Endodermal cell (in vitro differentiated cells): ENCODE measurements around the gene C7orf25. TPM values are rescaled to one million over a fixed set of nuclear protein-coding genes. Genes with fewer than 3 reads are reported as not detected.
A peak's percentile ranks its signal among the peaks of the same experiment; 100 is the strongest.

ENCODE experiments used
- DNase-seq: peaks from one replicate; pipeline ENCODE4 v3.0.0-alpha.2; 2017
- H3K27ac ChIP-seq: 2 replicates; pipeline ENCODE4 v1.5.1; 2013; ENCODE audit warnings: mild to moderate bottlenecking, low read depth, low read length, moderate library complexity
- H3K27me3 ChIP-seq: 2 replicates; pipeline ENCODE4 v1.6.1; 2013; ENCODE audit warnings: mild to moderate bottlenecking, low read length, moderate library complexity; ENCODE audit not compliant: insufficient read depth, control insufficient read depth, poor library complexity, severe bottlenecking
- H3K36me3 ChIP-seq: 2 replicates; pipeline ENCODE4 v1.7.0; 2013; ENCODE audit warnings: mild to moderate bottlenecking, low read length, moderate library complexity; ENCODE audit not compliant: control insufficient read depth, insufficient read depth
- H3K4me1 ChIP-seq: one replicate; pipeline ENCODE4 v1.7.0; 2013; ENCODE audit warnings: low read length; ENCODE audit not compliant: control insufficient read depth, insufficient read depth
- H3K4me3 ChIP-seq: 2 replicates; pipeline ENCODE4 v1.5.1; 2013; ENCODE audit warnings: mild to moderate bottlenecking, low read length, moderate library complexity
- H3K9ac ChIP-seq: 2 replicates; pipeline ENCODE4 v1.6.1; 2013; ENCODE audit warnings: mild to moderate bottlenecking, low read length, moderate library complexity; ENCODE audit not compliant: poor library complexity, severe bottlenecking; ENCODE audit errors: extremely low read depth
- H3K9me3 ChIP-seq: 2 replicates; pipeline ENCODE4 v1.6.1; 2013; ENCODE audit warnings: mild to moderate bottlenecking, low read length, moderate library complexity; ENCODE audit not compliant: control insufficient read depth
- H3K27ac Mint-ChIP-seq: 2 replicates; pipeline ENCODE4 v1.8.0; 2020; ENCODE audit warnings: mixed read lengths
- H3K27me3 Mint-ChIP-seq: 2 replicates; pipeline ENCODE4 v1.8.0; 2021; ENCODE audit warnings: mild to moderate bottlenecking, mixed read lengths; ENCODE audit not compliant: insufficient read depth
- H3K36me3 Mint-ChIP-seq: 2 replicates; pipeline ENCODE4 v1.8.0; 2020; ENCODE audit warnings: low read depth, mixed read lengths
- H3K4me1 Mint-ChIP-seq: 2 replicates; pipeline ENCODE4 v1.8.0; 2020; ENCODE audit warnings: mixed read lengths
- H3K4me3 Mint-ChIP-seq: 2 replicates; pipeline ENCODE4 v1.8.0; 2020; ENCODE audit warnings: mild to moderate bottlenecking, moderate library complexity, mixed read lengths
- H3K9me3 Mint-ChIP-seq: 2 replicates; pipeline ENCODE4 v1.8.0; 2020; ENCODE audit warnings: mild to moderate bottlenecking, mixed read lengths
- WGBS, 2 experiments: methylation state at CpG; one replicate each; pipeline versions ENCODE4 v1.1.5 to v1.1.7; 2013; ENCODE audit warnings: missing lambda C conversion rate in 2 of 2, mixed read lengths in 1 of 2; ENCODE audit not compliant: insufficient coverage in 1 of 2, insufficient read length in 1 of 2; 5-methylcytosine and 5-hydroxymethylcytosine counted together
- total RNA-seq, 2 donors: library from RNA; stranded (reverse); fragmentation: NEBNext Ultra II Directional in 1 of 2; extraction: Animal tissue kit (Norgen Biotek cat#: 25700) in 1 of 2; gene quantifications; 2 replicates in 1 of 2; 3 replicates in 1 of 2; pipeline ENCODE4 v1.2.1, GENCODE V29; 2021
- TF ChIP-seq, protein P1 (sequence below): fragments of 200-600 bp; sonication (generic); conservative IDR thresholded peaks from 2 replicates; pipeline ENCODE4 v1.5.0; 2021; ENCODE audit warnings: antibody characterized with exemption, mild to moderate bottlenecking

The C7orf25 gene
- total RNA-seq, 2 donors from 2014 or later: 3.2 to 4.8 TPM

GRCh38 chr7:42946627-42946950 lies 34.7 kb upstream of the C7orf25 start:
- Mint-ChIP-seq H3K27ac (no peak overlapping the region), H3K4me3 (no peak overlapping the region), H3K27me3 (no peaks in the 10 kb centered on the region), H3K4me1 (peaks cover 20% of the 10 kb centered on the region), H3K9me3 (peaks cover 18% of the 10 kb centered on the region), H3K36me3 (peaks cover 3% of the 10 kb centered on the region)
- peaks cover 4% of the 10 kb centered on the region for H3K36me3 ChIP-seq
- H3K9ac ChIP-seq: no peak overlapping the region
- no peak overlapping the region for H3K4me3 ChIP-seq
- TF ChIP-seq, protein P1, sequence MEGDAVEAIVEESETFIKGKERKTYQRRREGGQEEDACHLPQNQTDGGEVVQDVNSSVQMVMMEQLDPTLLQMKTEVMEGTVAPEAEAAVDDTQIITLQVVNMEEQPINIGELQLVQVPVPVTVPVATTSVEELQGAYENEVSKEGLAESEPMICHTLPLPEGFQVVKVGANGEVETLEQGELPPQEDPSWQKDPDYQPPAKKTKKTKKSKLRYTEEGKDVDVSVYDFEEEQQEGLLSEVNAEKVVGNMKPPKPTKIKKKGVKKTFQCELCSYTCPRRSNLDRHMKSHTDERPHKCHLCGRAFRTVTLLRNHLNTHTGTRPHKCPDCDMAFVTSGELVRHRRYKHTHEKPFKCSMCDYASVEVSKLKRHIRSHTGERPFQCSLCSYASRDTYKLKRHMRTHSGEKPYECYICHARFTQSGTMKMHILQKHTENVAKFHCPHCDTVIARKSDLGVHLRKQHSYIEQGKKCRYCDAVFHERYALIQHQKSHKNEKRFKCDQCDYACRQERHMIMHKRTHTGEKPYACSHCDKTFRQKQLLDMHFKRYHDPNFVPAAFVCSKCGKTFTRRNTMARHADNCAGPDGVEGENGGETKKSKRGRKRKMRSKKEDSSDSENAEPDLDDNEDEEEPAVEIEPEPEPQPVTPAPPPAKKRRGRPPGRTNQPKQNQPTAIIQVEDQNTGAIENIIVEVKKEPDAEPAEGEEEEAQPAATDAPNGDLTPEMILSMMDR: no peak
- 97 to 100% methylated on average over 2 of the region's 2 CpGs for WGBS, 2 experiments
- H3K27ac ChIP-seq: no peak overlapping the region
- no peak for DNase-seq
- peaks cover 30% of the 10 kb centered on the region for H3K9me3 ChIP-seq
- no peaks in the 10 kb centered on the region for H3K27me3 ChIP-seq
- H3K4me1 ChIP-seq: no peaks in the 10 kb centered on the region

DNA sequence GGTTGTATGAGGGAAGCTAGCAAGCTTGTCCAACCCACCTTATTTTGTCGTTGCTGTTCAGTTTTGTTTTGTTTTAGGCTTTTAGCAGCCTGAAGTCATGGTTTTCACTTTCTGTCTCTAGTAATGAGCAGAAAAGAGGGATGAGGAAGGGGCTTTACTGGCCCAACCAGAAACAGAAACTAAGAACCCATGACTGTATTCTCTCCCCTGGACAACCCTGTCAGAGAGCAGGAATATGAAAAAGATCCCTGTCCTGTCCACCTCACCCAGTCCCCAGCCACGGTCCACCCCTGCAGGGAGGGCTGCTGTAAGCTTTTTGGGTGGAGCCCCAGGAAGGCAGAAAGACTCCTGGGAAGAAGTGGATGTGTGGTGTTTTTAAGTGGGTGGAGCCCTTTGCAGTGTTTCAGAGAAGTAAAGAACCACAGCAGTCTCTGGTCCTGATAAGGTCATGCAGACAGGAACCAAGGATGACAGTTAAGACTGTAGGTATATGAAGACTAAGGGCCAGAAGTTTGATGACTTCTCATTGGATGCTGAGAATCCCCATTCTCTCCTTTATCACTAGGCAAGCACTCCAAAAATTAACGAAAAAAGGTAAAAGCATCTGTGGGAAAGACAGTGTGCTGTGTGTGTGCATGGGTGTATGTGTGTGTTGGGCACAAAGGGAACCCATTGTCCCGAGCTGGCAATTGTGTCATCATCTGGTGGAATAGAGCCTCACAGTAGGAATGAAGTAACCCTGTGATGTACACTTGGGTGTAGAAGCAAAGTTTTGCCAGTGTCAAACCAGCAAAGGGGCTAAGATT lies 34.2 kb upstream of the C7orf25 start:
- 79 to 100% methylated on average over 1 to 4 of the region's 4 CpGs for whole genome bisulfite sequencing, 2 experiments
- Mint-ChIP-seq H3K27me3 (no peaks in the 10 kb centered on the region), H3K4me1 (peaks cover 25% of the 10 kb centered on the region), H3K27ac (peak overlapping the region; percentile 74), H3K4me3 (no peak overlapping the region), H3K9me3 (peaks cover 18% of the 10 kb centered on the region), H3K36me3 (peaks cover 3% of the 10 kb centered on the region)
- Histone ChIP-seq H3K27ac (no peak overlapping the region), H3K36me3 (peaks cover 4% of the 10 kb centered on the region), H3K27me3 (no peaks in the 10 kb centered on the region), H3K9ac (no peak overlapping the region), H3K9me3 (peaks cover 25% of the 10 kb centered on the region), H3K4me3 (no peak overlapping the region), H3K4me1 (no peaks in the 10 kb centered on the region)
- no peak for DNase-seq
- TF ChIP-seq, protein P1: no peak

GRCh38 chr7:42940985-42941847 lies 29.3 kb upstream of the C7orf25 start:
- no peaks in the 10 kb centered on the region for H3K27me3 Mint-ChIP-seq
- no peak overlapping the region for H3K27ac ChIP-seq
- no peaks in the 10 kb centered on the region for H3K9me3 ChIP-seq
- peaks cover 5% of the 10 kb centered on the region for H3K4me1 ChIP-seq
- no peak overlapping the region for H3K9ac ChIP-seq
- H3K9me3 Mint-ChIP-seq: no peaks in the 10 kb centered on the region
- peaks cover 47% of the 10 kb centered on the region for H3K36me3 ChIP-seq
- H3K4me3 ChIP-seq: no peak overlapping the region
- H3K27ac Mint-ChIP-seq: no peak overlapping the region
- H3K4me1 Mint-ChIP-seq: peaks cover 20% of the 10 kb centered on the region
- H3K36me3 Mint-ChIP-seq: peaks cover 29% of the 10 kb centered on the region
- DNase-seq: peak; percentile 95
- H3K27me3 ChIP-seq: no peaks in the 10 kb centered on the region
- no peak overlapping the region for H3K4me3 Mint-ChIP-seq
- TF ChIP-seq, protein P1: peak; percentile 96
- 54 to 58% methylated on average over 8 to 13 of the region's 13 CpGs for WGBS, 2 experiments
